Activated B cell treated with CpG ODN at 0.5 μM for 24 hours (primary cell): ENCODE data around the gene UGT2B10. TPM values are rescaled to one million over a fixed set of nuclear protein-coding genes. Genes with fewer than 3 reads are reported as not detected.
"Not testable (repeated sequence)": the region's sequence is repeated elsewhere in the genome, so short reads cannot be mapped to it uniquely, and the experiment has no call there.

Experiments used
- ATAC-seq: fragments of 200-7000 bp; cut with Tn5 transposase; one replicate; pipeline ENCODE4 v1.10.0; 2021; ENCODE audit warnings: low read depth, mild to moderate bottlenecking, moderate library complexity
- CTCF ChIA-PET: fragments of 350-600 bp; sonication (Branson Sonifier 250); formaldehyde crosslinking; loops from one replicate; lab custom pipeline; 2021; ENCODE audit warnings: antibody characterized with exemption; lab: Charles Lee
- POLR2A ChIA-PET: fragments of 350-600 bp; sonication (Branson Sonifier 250); formaldehyde crosslinking; loops from one replicate; lab custom pipeline; 2021; ENCODE audit warnings: antibody characterized with exemption; lab: Charles Lee
- DNase-seq: peaks from one replicate; pipeline ENCODE4 v3.0.0; 2022
- H3K27ac Mint-ChIP-seq: one replicate; pipeline ENCODE4 v1.8.0; 2020; ENCODE audit warnings: mixed read lengths
- H3K27me3 Mint-ChIP-seq: one replicate; pipeline ENCODE4 v1.8.0; 2021; ENCODE audit warnings: mixed read lengths
- H3K36me3 Mint-ChIP-seq: one replicate; pipeline ENCODE4 v1.8.0; 2021; ENCODE audit warnings: low read depth, mixed read lengths
- H3K4me1 Mint-ChIP-seq: one replicate; pipeline ENCODE4 v1.8.0; 2021; ENCODE audit warnings: mixed read lengths
- H3K4me3 Mint-ChIP-seq: one replicate; pipeline ENCODE4 v1.8.0; 2020; ENCODE audit warnings: mild to moderate bottlenecking, mixed read lengths
- H3K9me3 Mint-ChIP-seq: one replicate; pipeline ENCODE4 v1.8.0; 2020; ENCODE audit warnings: mixed read lengths
- CTCF ChIP-seq: fragments of 200-600 bp; IDR thresholded peaks from one replicate; pipeline ENCODE4 v1.8.0; 2022; ENCODE audit warnings: antibody characterized with exemption, mild to moderate bottlenecking
- intact Hi-C: fragments of 100-400 bp; cut with micrococcal nuclease; formaldehyde crosslinking; loops from one replicate; pipeline ENCODE4 v1.15.1; 2024
- total RNA-seq: library from RNA; stranded (reverse); gene quantifications from 2 replicates; pipeline ENCODE4 v1.2.3, GENCODE V29; 2022

Gene UGT2B10
- total RNA-seq, 1 donor from 2014 or later = not detected

GRCh38 chr4:68803013-68803412, 12.8 kb upstream of the UGT2B10 start:
- Mint-ChIP-seq H3K27me3 (no peaks in the 10 kb centered on the region), H3K4me1 (no peaks in the 10 kb centered on the region), H3K4me3 (no peak overlapping the region), H3K27ac (no peak overlapping the region), H3K9me3 (peaks cover 12% of the 10 kb centered on the region), H3K36me3 (no peaks in the 10 kb centered on the region)
- intact Hi-C loops = no loop called here
- ATAC-seq (no peak), DNase-seq (no peak)
- ChIA-PET CTCF (no interaction called here), POLR2A (no interaction called here)
- no peak for TF ChIP-seq CTCF

- DNase-seq (no peak), ATAC-seq (no peak)
- H3K27ac Mint-ChIP-seq = no peak overlapping the region
- H3K27me3 Mint-ChIP-seq = no peaks in the 10 kb centered on the region
- peaks cover 9% of the 10 kb centered on the region for H3K9me3 Mint-ChIP-seq
- ChIA-PET CTCF (no interaction called here), POLR2A (no interaction called here)
- H3K4me1 Mint-ChIP-seq = no peaks in the 10 kb centered on the region
- H3K4me3 Mint-ChIP-seq = no peak overlapping the region
- intact Hi-C loops = no loop called here
- H3K36me3 Mint-ChIP-seq = no peaks in the 10 kb centered on the region
- no peak for TF ChIP-seq CTCF
These were observed 7.7 kb upstream of the UGT2B10 start for GRCh38 chr4:68808060-68808459.

- DNase-seq = no peak
- H3K27me3 Mint-ChIP-seq = no peaks in the 10 kb centered on the region
- no peaks in the 10 kb centered on the region for H3K4me1 Mint-ChIP-seq
- no peak for ATAC-seq
- no peak overlapping the region for H3K4me3 Mint-ChIP-seq
- intact Hi-C loops = no loop called here
- H3K27ac Mint-ChIP-seq = no peak overlapping the region
- ChIA-PET CTCF (no interaction called here), POLR2A (no interaction called here)
- TF ChIP-seq CTCF = no peak
- H3K9me3 Mint-ChIP-seq = peaks cover 9% of the 10 kb centered on the region
- no peaks in the 10 kb centered on the region for H3K36me3 Mint-ChIP-seq
These were observed 4.9 kb upstream of the UGT2B10 start for GRCh38 chr4:68810919-68811318.

- H3K4me1 Mint-ChIP-seq, H3K9me3 Mint-ChIP-seq, intact Hi-C loops, CTCF ChIA-PET, H3K27me3 Mint-ChIP-seq, H3K27ac Mint-ChIP-seq, ATAC-seq, H3K36me3 Mint-ChIP-seq, POLR2A ChIA-PET, DNase-seq, H3K4me3 Mint-ChIP-seq: not testable (repeated sequence)
These were observed 844 bp downstream of the UGT2B10 start for GRCh38 chr4:68816410-68817265.

GRCh38 chr4:68817386-68817785, 1.6 kb downstream of the UGT2B10 start:
- ATAC-seq = no peak
- no peak for DNase-seq
- no peaks in the 10 kb centered on the region for H3K36me3 Mint-ChIP-seq
- H3K27me3 Mint-ChIP-seq = no peaks in the 10 kb centered on the region
- H3K4me3 Mint-ChIP-seq = no peak overlapping the region
- ChIA-PET CTCF (no interaction called here), POLR2A (no interaction called here)
- no peak for TF ChIP-seq CTCF
- no peaks in the 10 kb centered on the region for H3K4me1 Mint-ChIP-seq
- H3K27ac Mint-ChIP-seq = no peak overlapping the region
- H3K9me3 Mint-ChIP-seq = no peaks in the 10 kb centered on the region
- intact Hi-C loops = no loop called here

GRCh38 chr4:68818030-68818462, 2.3 kb downstream of the UGT2B10 start:
- DNase-seq, H3K4me1 Mint-ChIP-seq, POLR2A ChIA-PET, H3K27ac Mint-ChIP-seq, H3K9me3 Mint-ChIP-seq, H3K36me3 Mint-ChIP-seq, H3K4me3 Mint-ChIP-seq, ATAC-seq, CTCF ChIA-PET, H3K27me3 Mint-ChIP-seq, intact Hi-C loops: not testable (repeated sequence)
